GM12878 (cell line): ENCODE results near the gene MCEMP1. TPM values are rescaled to one million over a fixed set of nuclear protein-coding genes. Genes with fewer than 3 reads are reported as not detected.

Source experiments
- ATAC-seq: fragments of 200-7000 bp; cut with Tn5 transposase; 3 replicates; pipeline ENCODE4 v1.9.1; 2020; ENCODE audit warnings: mild to moderate bottlenecking, moderate library complexity
- BruUV-seq: library from RNA; stranded (reverse); fragments of 400-500 nt; replicated peaks from 2 replicates; lab custom pipeline; 2021; lab: Mats Ljungman, UMichigan
- CTCF ChIA-PET: fragments of 300-600 bp; sonication (Branson Sonifier 250); formaldehyde crosslinking; extraction: SDS; loops from one replicate; lab custom pipeline; 2021; ENCODE audit warnings: inconsistent platforms; lab: Yijun Ruan, JAX
- POLR2A ChIA-PET: fragments of 350-600 bp; formaldehyde crosslinking; extraction: SDS; loops from one replicate; lab custom pipeline; 2021; ENCODE audit warnings: inconsistent platforms; lab: Charles Lee
- RAD21 ChIA-PET: fragments of 300-600 bp; sonication (Branson Sonifier 250); formaldehyde crosslinking; loops from one replicate; lab custom pipeline; 2023; ENCODE audit warnings: antibody characterized with exemption; ENCODE audit not compliant: unreplicated experiment; lab: Charles Lee
- SMC1A ChIA-PET: fragments of 300-600 bp; sonication (Branson Sonifier 250); formaldehyde crosslinking; loops from one replicate; lab custom pipeline; 2023; ENCODE audit not compliant: unreplicated experiment, uncharacterized antibody; lab: Charles Lee
- DNase-seq: peaks from one replicate; pipeline ENCODE4 v3.0.0-alpha.2; 2011; ENCODE audit warnings: low read depth, low spot score
- FAIRE-seq: peaks from 3 replicates; lab custom pipeline; 2011; peaks lifted over from hg19 to GRCh38; lab: Jason Lieb, UNC
- H2AFZ ChIP-seq: 2 replicates; pipeline ENCODE4 v1.6.0; 2011; ENCODE audit warnings: low read depth, low read length, control low read depth; ENCODE audit not compliant: control insufficient read depth
- H3K27ac ChIP-seq: 2 replicates; pipeline ENCODE4 v1.5.1; 2011; ENCODE audit warnings: control low read depth; ENCODE audit not compliant: control insufficient read depth, insufficient read depth
- H3K27me3 ChIP-seq, 2 experiments: replicated peaks in 1 of 2; 2 replicates each; pipeline versions ENCODE4 v1.6.0 to v1.6.1; 2011; ENCODE audit warnings: low read length in 1 of 2; ENCODE audit not compliant: control insufficient read depth in 2 of 2, insufficient read depth in 2 of 2
- H3K36me3 ChIP-seq, 2 experiments: 2 replicates each; pipeline ENCODE4 v1.5.1; 2011; ENCODE audit warnings: low read length in 1 of 2; ENCODE audit not compliant: control insufficient read depth in 2 of 2, insufficient read depth in 2 of 2
- H3K4me1 ChIP-seq: 2 replicates; pipeline ENCODE4 v1.6.1; 2011; ENCODE audit warnings: mild to moderate bottlenecking, low read length, moderate library complexity, mixed read lengths; ENCODE audit not compliant: control insufficient read depth, insufficient read depth
- H3K4me2 ChIP-seq: 2 replicates; pipeline ENCODE4 v1.6.0; 2011; ENCODE audit warnings: control low read depth; ENCODE audit not compliant: control insufficient read depth, insufficient read depth
- H3K4me3 ChIP-seq: fragments of 200-600 bp; sonication (generic); 2 replicates; pipeline ENCODE4 v1.5.1; 2016
- H3K79me2 ChIP-seq: 2 replicates; pipeline ENCODE4 v1.6.0; 2011; ENCODE audit warnings: low read length; ENCODE audit not compliant: control insufficient read depth, insufficient read depth
- H3K9ac ChIP-seq: 2 replicates; pipeline ENCODE4 v1.8.0; 2011; ENCODE audit warnings: low read length, control low read depth, mixed read lengths; ENCODE audit not compliant: control insufficient read depth, insufficient read depth
- H3K9me3 ChIP-seq: replicated peaks from 3 replicates; pipeline ENCODE4 v1.5.1; 2011; ENCODE audit warnings: mild to moderate bottlenecking, low read length; ENCODE audit not compliant: control insufficient read depth, insufficient read depth
- H4K20me1 ChIP-seq: 2 replicates; pipeline ENCODE4 v1.6.0; 2011; ENCODE audit not compliant: control insufficient read depth, insufficient read depth
- ASH2L ChIP-seq: fragments of 300-600, 200-600 bp; sonication (generic); IDR thresholded peaks from 2 replicates; pipeline ENCODE4 v1.6.1; 2017; ENCODE audit warnings: low read depth, mild to moderate bottlenecking, borderline replicate concordance
- E2F4 ChIP-seq: IDR thresholded peaks from 2 replicates; pipeline ENCODE4 v1.6.1; 2012; ENCODE audit warnings: low read depth, low read length, improper control_type of control experiment
- IRF4 ChIP-seq: IDR thresholded peaks from 2 replicates; pipeline ENCODE4 v1.6.1; 2011; ENCODE audit warnings: low read depth, low read length
- KAT2A ChIP-seq: conservative IDR thresholded peaks from 2 replicates; pipeline ENCODE4 v1.6.1; 2011; ENCODE audit warnings: low read depth, low read length; ENCODE audit not compliant: control insufficient read depth
- MEF2A ChIP-seq: IDR thresholded peaks from 2 replicates; pipeline ENCODE4 v1.6.1; 2011; ENCODE audit warnings: low read depth, mild to moderate bottlenecking, low read length, moderate library complexity; ENCODE audit not compliant: insufficient read depth
- MEF2B ChIP-seq: fragments of 450-650 bp; IDR thresholded peaks from 2 replicates; pipeline ENCODE4 v1.6.1; 2018; ENCODE audit warnings: mild to moderate bottlenecking, moderate library complexity; ENCODE audit not compliant: partially characterized antibody, poor library complexity, severe bottlenecking
- MTA3 ChIP-seq: IDR thresholded peaks from 2 replicates; pipeline ENCODE4 v1.6.1; 2012; ENCODE audit warnings: low read length, inconsistent platforms, borderline replicate concordance
- PKNOX1 ChIP-seq: fragments of 450-650 bp; IDR thresholded peaks from 2 replicates; pipeline ENCODE4 v1.6.1; 2016; ENCODE audit warnings: mild to moderate bottlenecking
- SMC3 ChIP-seq: IDR thresholded peaks from 2 replicates; pipeline ENCODE4 v1.6.1; 2011; ENCODE audit warnings: low read length, improper control_type of control experiment, borderline replicate concordance
- ZNF274 ChIP-seq: IDR thresholded peaks from one replicate; pipeline ENCODE4 v1.8.0; 2011; ENCODE audit not compliant: insufficient read length, insufficient read depth
- WGBS: methylation state at CpG from one replicate; pipeline ENCODE4 v1.1.6; 2016; ENCODE audit warnings: low lambda C conversion rate; ENCODE audit not compliant: insufficient replicate concordance, insufficient coverage; ENCODE audit errors: missing lambda C conversion rate; 5-methylcytosine and 5-hydroxymethylcytosine counted together
- in situ Hi-C: fragments of 300-500 bp; cut with MboI; formaldehyde crosslinking; loops from 9 replicates; pipeline ENCODE4 v1.14.3; 2018; ENCODE audit warnings: mixed read lengths
- intact Hi-C: fragments of 100-400 bp; cut with micrococcal nuclease; formaldehyde crosslinking; loops from one replicate; pipeline ENCODE4 v1.14.2; 2022; ENCODE audit not compliant: unreplicated experiment
- polyA plus RNA-seq, 11 experiments: library from polyadenylated mRNA; depleted of rRNA in 4 of 11; unstranded in 6 of 11; stranded (reverse) in 5 of 11; fragments of >200 nt; fragmentation: Nextera tagmentation in 4 of 11; fragmentation: Illumina TruSeq in 1 of 11; extraction: Ambion mirVana in 4 of 11; extraction: Trizol in 1 of 11; gene quantifications; 1 replicate in 1 of 11; 2 replicates in 10 of 11; pipeline versions ENCODE4 v1.2.1 to v1.2.3, GENCODE V29; 2011 to 2016; ENCODE audit warnings: inconsistent platforms in 2 of 11, missing spikeins in 2 of 11, low read depth in 1 of 11
- total RNA-seq, 4 experiments: library from RNA; depleted of rRNA in 3 of 4; stranded (reverse); fragments of >200 nt in 3 of 4; fragmentation: Illumina TruSeq in 1 of 4; extraction: Trizol in 1 of 4; gene quantifications; 2 replicates each; pipeline versions ENCODE4 v1.2.1 to v1.2.3, GENCODE V29; 2013 to 2021

MCEMP1 gene
- total and polyA plus RNA-seq, 10 of the 15 experiments (the other 5 are each of a cell fraction or from before 2014, with no cell fraction given): 0.08 to 0.55 (median 0.26) TPM; not detected in 1

GRCh38 chr19:7644550-7644877, 32.4 kb upstream of the MCEMP1 start:
- no peak overlapping the region for H3K4me2 ChIP-seq
- FAIRE-seq: no peak
- H3K36me3 ChIP-seq: peaks cover 0 to 7% of the 10 kb centered on the region in 2 experiments; a peak in 3 of 4 replicates
- no peak overlapping the region for H3K9ac ChIP-seq
- H3K4me3 ChIP-seq: no peak overlapping the region
- intact Hi-C loops (no loop called here), in situ Hi-C loops (no loop called here)
- no TSS peak for BruUV-seq
- POLR2A ChIA-PET: interaction anchor here (0.6 kb wide), 1 partner anchor 19 kb away, joined by 5 read pairs; no protein-coding TSS in a partner anchor
- no peaks in the 10 kb centered on the region for H3K27me3 ChIP-seq
- peaks cover 3% of the 10 kb centered on the region for H3K4me1 ChIP-seq
- whole genome bisulfite sequencing: 96% methylated on average over 20 of the region's 20 CpGs
- no peak overlapping the region for H3K27ac ChIP-seq
- no peak for ATAC-seq
- no peaks in the 10 kb centered on the region for H4K20me1 ChIP-seq
- CTCF ChIA-PET: no interaction called here
- SMC1A ChIA-PET: no interaction called here
- TF ChIP-seq MEF2B (no peak), ASH2L (no peak), MEF2A (no peak), MTA3 (no peak), E2F4 (no peak), IRF4 (no peak), ZNF274 (no peak), PKNOX1 (no peak), SMC3 (no peak), KAT2A (no peak)
- H3K9me3 ChIP-seq: no peaks in the 10 kb centered on the region; the same call in 2 of the 3 replicates
- H3K79me2 ChIP-seq: no peaks in the 10 kb centered on the region
- DNase-seq: no peak
- no peak overlapping the region for H2AFZ ChIP-seq
- RAD21 ChIA-PET: no interaction called here
